Activated CD4-positive, alpha-beta T cell treated with anti-CD3 and anti-CD28 coated beads for 1 hour (primary cell): ENCODE results near the gene NUDT12.

ENCODE experiments used
- DNase-seq: peaks from one replicate; pipeline ENCODE4 v3.0.0-alpha.2; 2020

Gene NUDT12

GRCh38 chr5:103539376-103540330 lies 22.9 kb downstream of the NUDT12 start:
- no peak for DNase-seq

DNA sequence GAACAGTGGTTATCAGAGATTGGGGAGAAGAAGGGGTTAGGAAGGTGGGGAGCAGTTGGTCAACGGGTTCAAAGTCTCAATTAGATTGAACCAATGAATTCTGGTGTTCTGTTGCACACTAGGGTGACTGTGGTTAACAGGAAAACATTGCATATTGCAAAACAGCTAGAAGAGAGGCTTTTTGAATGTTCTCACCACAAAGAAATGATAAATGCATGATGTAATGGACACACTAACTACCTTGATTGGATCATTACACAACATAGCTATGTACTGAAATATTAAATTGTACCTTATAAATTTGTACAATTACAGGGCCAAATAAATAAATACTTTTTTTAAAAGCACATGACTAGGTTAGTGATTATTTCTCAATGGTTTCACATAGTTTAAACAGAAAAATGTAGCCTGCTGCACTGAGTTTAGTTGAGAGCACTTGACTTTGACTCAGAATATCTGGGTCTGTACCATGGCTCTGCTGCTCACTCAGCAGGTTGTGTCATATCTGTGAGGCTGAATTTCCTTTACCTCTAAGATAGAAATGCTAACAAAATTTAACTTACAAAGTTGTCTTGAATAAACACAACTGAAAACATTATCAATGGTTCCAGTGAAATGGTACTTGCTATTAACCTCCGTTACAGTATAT lies 30.4 kb downstream of the NUDT12 start:
- no peak for DNase-seq

- DNase-seq: no peak
Observed at GRCh38 chr5:103526164-103526915, 36.2 kb downstream of the NUDT12 start.

GRCh38 chr5:103525361-103525760 lies 37.2 kb downstream of the NUDT12 start:
- no peak for DNase-seq

- no peak for DNase-seq
Observed at GRCh38 chr5:103523319-103523718, 39.3 kb downstream of the NUDT12 start.

- no peak for DNase-seq
Observed at GRCh38 chr5:103522586-103522985, 40.0 kb downstream of the NUDT12 start.

- no peak for DNase-seq
Observed at GRCh38 chr5:103519550-103519949, 43.0 kb downstream of the NUDT12 start.

- DNase-seq: no peak
Observed at GRCh38 chr5:103514371-103514770, 48.2 kb downstream of the NUDT12 start.

DNA sequence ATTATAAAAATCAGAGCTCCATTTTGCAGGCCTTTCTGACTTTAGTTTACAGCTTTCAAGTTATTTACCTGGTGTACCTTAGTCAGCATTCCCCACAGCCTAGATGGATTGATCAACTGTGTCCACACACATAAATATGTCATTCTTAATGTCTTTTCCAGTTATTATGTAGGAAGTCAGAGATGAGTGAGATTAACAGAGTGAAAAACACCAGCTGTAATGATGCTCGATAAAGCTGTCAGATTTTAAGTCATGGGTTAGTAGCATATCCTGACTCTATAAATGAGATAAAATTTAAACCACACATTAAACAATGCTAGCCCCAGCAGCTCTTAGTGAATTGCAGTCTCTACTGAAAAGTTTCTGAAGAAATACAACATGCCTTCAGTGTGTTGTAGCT lies 48.9 kb downstream of the NUDT12 start:
- no peak for DNase-seq

DNA sequence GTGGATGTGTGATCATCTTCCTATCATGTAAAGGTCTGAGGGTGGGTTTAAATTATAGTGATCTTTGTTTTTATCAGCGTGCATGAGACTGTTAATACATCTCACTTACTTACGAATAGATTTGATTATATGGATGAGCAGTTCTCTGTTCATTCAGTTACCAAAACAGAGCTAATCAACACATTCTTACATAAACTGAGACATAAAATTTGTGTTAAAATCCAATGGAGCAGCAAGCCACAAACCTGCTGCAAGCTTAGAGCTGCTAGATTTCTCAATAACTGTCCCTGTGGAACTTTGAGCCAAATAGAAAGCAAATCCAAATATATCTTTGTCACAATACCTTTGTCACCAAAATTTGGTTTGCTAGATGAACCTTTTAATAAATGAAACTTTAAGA lies 50.1 kb downstream of the NUDT12 start:
- no peak for DNase-seq

- no peak for DNase-seq
Observed at GRCh38 chr5:103511554-103511885, 51.1 kb downstream of the NUDT12 start.

DNA sequence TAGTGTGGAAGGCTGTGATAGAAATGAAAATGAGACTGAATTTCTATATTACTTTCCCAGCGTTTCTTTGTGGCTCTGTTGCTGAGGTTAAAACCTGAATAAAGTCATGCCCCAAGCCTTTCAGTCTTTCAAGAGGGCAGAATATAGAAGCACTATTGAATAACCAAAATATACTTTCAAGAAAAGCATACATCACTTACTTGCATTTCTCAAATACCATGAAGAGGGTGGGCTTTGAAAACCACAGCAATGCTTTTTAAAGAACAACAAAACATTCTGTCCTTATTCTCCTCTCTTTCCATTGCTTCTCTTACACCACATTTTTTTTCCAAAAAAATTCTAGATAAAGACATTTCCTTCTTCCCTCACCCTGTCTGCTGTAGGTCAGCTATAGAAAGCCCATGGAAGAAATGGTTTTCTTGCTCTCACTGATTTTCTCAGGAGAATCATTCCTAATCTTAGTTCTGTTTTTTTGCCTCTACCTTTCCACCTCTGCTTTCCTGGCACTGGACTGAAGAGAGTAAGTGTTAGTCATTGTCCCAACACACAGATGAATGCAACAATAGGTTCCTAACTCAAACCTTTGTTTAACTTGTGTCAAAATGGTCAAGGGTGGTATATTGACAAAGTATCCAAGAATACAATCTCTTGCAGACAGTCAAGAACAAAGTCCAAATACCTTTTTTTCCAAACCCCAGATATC lies 51.6 kb downstream of the NUDT12 start:
- no peak for DNase-seq

DNA sequence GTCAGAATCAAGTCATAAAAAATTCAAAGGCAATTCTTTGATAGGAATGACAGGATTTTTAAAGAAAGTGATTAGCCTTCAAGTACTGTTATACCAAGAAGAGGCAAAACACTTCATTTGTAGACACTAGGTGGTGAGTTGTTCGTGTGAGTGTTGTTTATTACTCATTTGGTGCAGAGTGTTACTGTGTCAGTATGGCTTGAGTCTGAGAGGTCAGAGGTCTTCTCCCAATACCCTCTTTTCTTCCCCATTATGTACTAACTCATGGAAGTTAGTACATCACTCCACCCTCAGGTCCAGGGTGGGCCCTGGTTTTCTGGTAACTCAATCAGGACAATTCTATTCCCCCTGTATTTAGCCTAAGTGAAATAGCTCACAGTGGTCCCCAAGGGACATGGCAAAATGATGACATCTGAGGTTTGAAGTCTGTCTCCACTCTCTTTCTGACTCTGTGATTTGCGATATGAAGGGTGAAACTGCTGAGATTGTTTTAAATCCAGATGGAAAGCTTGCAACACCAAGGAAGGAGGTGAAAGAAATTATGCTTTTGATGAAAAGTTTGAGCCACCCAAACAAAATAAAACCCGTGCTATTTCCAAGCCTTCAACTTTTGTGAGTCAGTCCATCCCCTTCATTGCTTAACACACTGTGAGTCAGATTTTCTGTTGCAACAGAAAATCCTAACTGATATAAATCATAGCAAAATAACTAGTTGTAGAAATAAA lies 56.8 kb downstream of the NUDT12 start:
- DNase-seq: no peak

- no peak for DNase-seq
Observed at GRCh38 chr5:103503066-103503465, 59.5 kb downstream of the NUDT12 start.

DNA sequence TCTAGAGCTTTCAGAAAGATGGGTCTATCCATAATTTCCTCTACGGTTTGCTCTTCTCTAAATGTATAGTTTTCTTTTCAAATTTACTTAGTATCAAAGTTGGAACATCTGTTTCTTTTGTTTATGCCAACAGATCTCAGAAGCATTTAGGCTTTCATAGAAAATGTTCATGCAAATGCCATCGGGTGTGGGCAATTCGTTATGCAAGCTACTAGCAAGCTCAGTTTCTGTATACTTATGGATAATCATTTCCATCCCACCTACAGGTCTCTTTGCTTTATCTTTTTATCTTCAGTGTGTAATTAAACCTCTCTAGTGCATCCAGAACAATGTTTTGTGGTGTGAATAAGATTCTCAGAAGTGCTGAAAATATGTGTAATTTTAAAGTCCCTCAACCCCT lies 59.9 kb downstream of the NUDT12 start:
- DNase-seq: no peak
